Osteoblast (primary cell): ENCODE data around the gene RETREG3. TPM values are rescaled to one million over a fixed set of nuclear protein-coding genes. Genes with fewer than 3 reads are reported as not detected.

Experiments used
- DNase-seq: peaks from one replicate; pipeline ENCODE4 v3.0.0; 2011; ENCODE audit warnings: low spot score, mixed read lengths; ENCODE audit not compliant: insufficient read length; ENCODE audit errors: missing footprints
- H2AFZ ChIP-seq: 2 replicates; pipeline ENCODE4 v1.6.0; 2011; ENCODE audit warnings: mild to moderate bottlenecking, low read length
- H3K27ac ChIP-seq: 2 replicates; pipeline ENCODE4 v1.5.1; 2011; ENCODE audit warnings: mild to moderate bottlenecking, low read depth, low read length, moderate library complexity
- H3K27me3 ChIP-seq: 2 replicates; pipeline ENCODE4 v1.6.0; 2012; ENCODE audit warnings: mild to moderate bottlenecking, control low read depth, inconsistent platforms, low read length, moderate library complexity; ENCODE audit not compliant: insufficient read depth
- H3K36me3 ChIP-seq: 2 replicates; pipeline ENCODE4 v1.5.1; 2011; ENCODE audit warnings: mild to moderate bottlenecking, low read length, control low read depth, moderate library complexity; ENCODE audit not compliant: insufficient read depth
- H3K4me1 ChIP-seq: 2 replicates; pipeline ENCODE4 v1.5.1; 2011; ENCODE audit warnings: mild to moderate bottlenecking, low read length, control low read depth, moderate library complexity; ENCODE audit not compliant: insufficient read depth
- H3K4me2 ChIP-seq: 2 replicates; pipeline ENCODE4 v1.6.0; 2011; ENCODE audit warnings: mild to moderate bottlenecking, low read length; ENCODE audit not compliant: insufficient read depth
- H3K4me3 ChIP-seq: fragments of 200-600 bp; sonication (generic); 3 replicates; pipeline ENCODE4 v1.5.1; 2012; ENCODE audit warnings: mild to moderate bottlenecking, low read length, inconsistent platforms; ENCODE audit not compliant: insufficient read depth
- H3K79me2 ChIP-seq: 2 replicates; pipeline ENCODE4 v1.6.0; 2012; ENCODE audit warnings: mild to moderate bottlenecking, low read length, control low read depth, inconsistent platforms; ENCODE audit not compliant: insufficient read depth
- H3K9me3 ChIP-seq: 2 replicates; pipeline ENCODE4 v1.5.1; 2011; ENCODE audit warnings: low read depth, low read length, control low read depth
- H4K20me1 ChIP-seq: 2 replicates; pipeline ENCODE4 v1.6.0; 2012; ENCODE audit warnings: mild to moderate bottlenecking, low read length, control low read depth; ENCODE audit not compliant: insufficient read depth
- total RNA-seq: library from RNA; depleted of rRNA; stranded (reverse); fragments of >200 nt; gene quantifications from 2 replicates; pipeline ENCODE4 v1.2.3, GENCODE V29; 2012
- TF ChIP-seq, protein P1 (sequence below): IDR thresholded peaks from 2 replicates; pipeline ENCODE4 v1.5.1; 2011; ENCODE audit warnings: mild to moderate bottlenecking, low read depth, low read length, moderate library complexity; ENCODE audit errors: extremely low read depth

RETREG3 gene
- total RNA-seq, 1 donor: 90.1 TPM

DNA sequence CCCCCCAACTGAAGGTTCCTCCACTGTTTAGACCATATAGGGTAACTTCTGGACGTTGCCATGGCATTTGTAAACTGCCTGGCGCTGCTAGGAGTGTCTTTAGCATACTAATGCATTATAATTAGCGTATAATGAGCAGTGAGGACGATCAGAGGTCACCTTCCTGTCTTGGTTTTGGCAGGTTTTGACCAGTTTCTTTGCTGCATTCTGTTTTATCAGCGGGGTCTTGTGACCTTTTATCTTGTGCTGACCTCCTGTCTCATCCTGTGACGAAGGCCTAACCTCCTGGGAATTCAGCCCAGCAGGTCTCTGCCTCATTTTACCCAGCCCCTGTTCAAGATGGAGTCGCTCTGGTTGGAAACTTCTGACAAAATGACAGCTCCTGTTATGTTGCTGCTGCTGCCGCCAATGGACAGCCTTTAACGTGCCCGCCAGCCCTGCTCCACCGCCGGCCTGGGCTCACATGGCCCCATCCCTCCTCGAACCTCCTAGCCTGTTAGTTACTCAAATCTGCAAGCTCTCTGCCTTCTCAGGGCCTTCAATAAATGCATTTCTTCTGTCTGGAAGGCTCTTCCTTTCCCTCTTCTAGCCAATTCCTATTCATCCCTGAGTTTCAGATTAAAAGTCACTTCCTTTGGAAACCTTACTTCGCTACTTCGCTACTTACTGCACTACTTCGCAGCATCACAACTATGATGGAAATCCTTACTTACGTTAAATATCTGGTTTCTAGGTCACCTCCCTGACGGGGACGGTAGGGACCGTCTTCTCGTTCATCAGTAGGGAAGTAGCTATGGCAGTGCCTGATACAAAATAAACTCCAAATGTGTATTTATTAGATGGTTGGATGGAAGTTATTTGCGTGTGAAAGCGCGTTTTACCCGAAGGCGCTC lies 73.8 kb downstream of the RETREG3 start:
- peak overlapping the region; percentile 72 for H2AFZ ChIP-seq
- H3K27me3 ChIP-seq: no peaks in the 10 kb centered on the region
- peaks cover 13% of the 10 kb centered on the region for H3K36me3 ChIP-seq
- H3K4me3 ChIP-seq: peak overlapping the region; percentile 88
- DNase-seq: peak; percentile 11
- peaks cover 17% of the 10 kb centered on the region for H3K4me1 ChIP-seq
- peaks cover 10% of the 10 kb centered on the region for H4K20me1 ChIP-seq
- H3K79me2 ChIP-seq: peaks cover 25% of the 10 kb centered on the region
- peak overlapping the region; percentile 99 for H3K4me2 ChIP-seq
- H3K9me3 ChIP-seq: no peaks in the 10 kb centered on the region
- H3K27ac ChIP-seq: peak overlapping the region; percentile 77
- TF ChIP-seq, protein P1, sequence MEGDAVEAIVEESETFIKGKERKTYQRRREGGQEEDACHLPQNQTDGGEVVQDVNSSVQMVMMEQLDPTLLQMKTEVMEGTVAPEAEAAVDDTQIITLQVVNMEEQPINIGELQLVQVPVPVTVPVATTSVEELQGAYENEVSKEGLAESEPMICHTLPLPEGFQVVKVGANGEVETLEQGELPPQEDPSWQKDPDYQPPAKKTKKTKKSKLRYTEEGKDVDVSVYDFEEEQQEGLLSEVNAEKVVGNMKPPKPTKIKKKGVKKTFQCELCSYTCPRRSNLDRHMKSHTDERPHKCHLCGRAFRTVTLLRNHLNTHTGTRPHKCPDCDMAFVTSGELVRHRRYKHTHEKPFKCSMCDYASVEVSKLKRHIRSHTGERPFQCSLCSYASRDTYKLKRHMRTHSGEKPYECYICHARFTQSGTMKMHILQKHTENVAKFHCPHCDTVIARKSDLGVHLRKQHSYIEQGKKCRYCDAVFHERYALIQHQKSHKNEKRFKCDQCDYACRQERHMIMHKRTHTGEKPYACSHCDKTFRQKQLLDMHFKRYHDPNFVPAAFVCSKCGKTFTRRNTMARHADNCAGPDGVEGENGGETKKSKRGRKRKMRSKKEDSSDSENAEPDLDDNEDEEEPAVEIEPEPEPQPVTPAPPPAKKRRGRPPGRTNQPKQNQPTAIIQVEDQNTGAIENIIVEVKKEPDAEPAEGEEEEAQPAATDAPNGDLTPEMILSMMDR: no peak

DNA sequence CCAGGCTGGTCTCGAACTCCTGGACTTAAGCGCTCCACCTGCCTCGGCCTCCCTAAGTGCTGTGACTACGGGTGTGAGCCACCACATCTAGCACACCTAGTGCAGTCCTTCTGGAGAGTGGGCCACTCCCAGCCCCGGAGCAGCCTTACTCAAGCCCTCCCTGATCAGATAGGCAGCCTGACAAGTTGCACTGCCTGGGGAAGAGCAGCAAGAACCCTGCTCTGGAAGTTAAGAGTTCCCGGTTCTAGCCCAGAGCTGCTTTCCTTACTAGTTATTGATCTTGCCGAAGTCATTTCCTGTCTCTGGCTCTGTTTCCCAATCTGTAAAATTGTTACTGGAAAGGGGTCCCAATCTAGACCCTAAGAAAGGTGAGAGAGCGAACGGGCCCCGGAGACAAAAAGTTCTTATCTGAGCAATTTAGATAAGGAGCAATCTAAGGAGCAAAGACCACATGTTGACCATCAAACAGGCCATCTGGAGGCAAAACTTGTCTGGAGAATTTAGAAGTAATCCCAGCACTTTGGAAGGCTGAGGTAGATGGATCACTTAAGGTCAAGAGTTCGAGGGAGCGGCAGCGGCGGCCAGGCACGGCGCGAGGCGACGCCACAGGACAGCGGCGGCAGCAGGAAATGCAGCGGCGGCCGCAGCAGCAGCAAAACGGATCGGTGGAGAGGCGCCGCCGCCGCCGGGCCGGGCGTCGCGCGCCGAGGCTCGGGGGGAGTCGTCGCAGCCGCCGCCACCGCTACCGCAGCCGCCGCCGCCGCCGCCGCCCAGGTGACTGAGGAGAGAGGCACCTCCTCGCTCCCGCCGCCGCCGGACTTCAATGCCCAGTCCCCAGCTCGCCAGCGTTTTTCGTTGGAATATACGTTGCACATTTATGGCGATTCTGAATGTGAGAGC lies 77.5 kb downstream of the RETREG3 start:
- H3K27ac ChIP-seq: peak overlapping the region; percentile 25
- peaks cover 16% of the 10 kb centered on the region for H3K4me1 ChIP-seq
- H3K4me2 ChIP-seq: peak overlapping the region; percentile 85
- peak overlapping the region; percentile 75 for H3K4me3 ChIP-seq
- TF ChIP-seq, protein P1: peak; percentile 28
- peak overlapping the region; percentile 70 for H2AFZ ChIP-seq
- H3K36me3 ChIP-seq: no peaks in the 10 kb centered on the region
- H4K20me1 ChIP-seq: no peaks in the 10 kb centered on the region
- H3K79me2 ChIP-seq: peaks cover 7% of the 10 kb centered on the region
- DNase-seq: peak; percentile 92
- H3K27me3 ChIP-seq: no peaks in the 10 kb centered on the region
- H3K9me3 ChIP-seq: no peaks in the 10 kb centered on the region

DNA sequence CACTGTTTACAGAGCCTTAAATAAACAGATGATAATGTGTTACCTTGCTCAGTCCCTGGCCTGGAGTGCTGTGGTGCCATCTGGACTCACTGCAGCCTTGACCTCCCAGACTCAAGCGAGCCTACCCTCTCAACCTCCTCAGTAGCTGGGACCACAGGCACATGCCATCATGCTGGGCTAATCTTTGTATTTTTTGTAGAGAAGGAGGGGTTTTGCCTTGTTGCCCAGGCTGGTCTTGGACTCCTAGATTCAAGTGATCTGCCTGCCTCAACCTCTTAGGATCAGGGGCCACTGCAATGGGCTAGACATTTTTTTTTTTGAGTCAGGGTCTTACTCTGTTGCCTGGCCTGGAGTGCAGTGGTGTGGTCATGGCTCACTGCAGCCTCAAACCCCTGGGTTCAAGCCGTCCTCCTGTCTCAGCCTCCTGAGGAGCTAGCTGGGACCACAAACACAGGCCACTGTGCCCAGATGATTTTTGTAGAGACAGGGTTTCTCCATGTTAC lies 78.2 kb downstream of the RETREG3 start:
- Histone ChIP-seq H3K27ac (no peak overlapping the region), H3K4me3 (no peak overlapping the region), H3K36me3 (no peaks in the 10 kb centered on the region), H3K9me3 (no peaks in the 10 kb centered on the region), H3K4me2 (no peak overlapping the region), H4K20me1 (no peaks in the 10 kb centered on the region), H2AFZ (no peak overlapping the region), H3K27me3 (no peaks in the 10 kb centered on the region), H3K79me2 (peaks cover 3% of the 10 kb centered on the region), H3K4me1 (peaks cover 20% of the 10 kb centered on the region)
- no peak for DNase-seq
- TF ChIP-seq, protein P1: no peak

Other genes starting within 250 kb of the RETREG3 start
- 197 and 206 TPM in 2 replicates for gene STAT3, start 220.9 kb downstream of the RETREG3 start, total RNA-seq
- gene CAVIN1, start 186.1 kb downstream of the RETREG3 start, total RNA-seq: 861 and 988 TPM in 2 replicates
- 52.5 and 53.9 TPM in 2 replicates for gene ATP6V0A1, start 150.5 kb downstream of the RETREG3 start, total RNA-seq
- 91.6 and 99.0 TPM in 2 replicates for gene NAGLU, start 73.1 kb downstream of the RETREG3 start, total RNA-seq
- 1.1 and 1.5 TPM in 2 replicates for gene HSD17B1, start 56.5 kb downstream of the RETREG3 start, total RNA-seq
- 13.0 and 13.4 TPM in 2 replicates for gene COASY, start 47.2 kb downstream of the RETREG3 start, total RNA-seq
- gene MLX, start 42.3 kb downstream of the RETREG3 start, total RNA-seq: 43.4 and 44.8 TPM in 2 replicates
- 1.8 TPM in 2 replicates for gene PSMC3IP, start 31.6 kb downstream of the RETREG3 start, total RNA-seq
- gene TUBG1, start 309 bp upstream of the RETREG3 start, total RNA-seq: 19.2 and 20.3 TPM in 2 replicates
- gene TUBG2, start 49.9 kb upstream of the RETREG3 start, total RNA-seq: 13.8 TPM in 2 replicates
- gene PLEKHH3, start 67.6 kb upstream of the RETREG3 start, total RNA-seq: 14.7 and 19.9 TPM in 2 replicates
- 0.59 and 2.2 TPM in 2 replicates for gene CCR10, start 72.5 kb upstream of the RETREG3 start, total RNA-seq
- 18.6 and 19.2 TPM in 2 replicates for gene CNTNAP1, start 73.2 kb upstream of the RETREG3 start, total RNA-seq
- 30.8 and 31.8 TPM in 2 replicates for gene EZH1, start 135.7 kb upstream of the RETREG3 start, total RNA-seq
- gene RAMP2, start 151.9 kb upstream of the RETREG3 start, total RNA-seq: not detected in 2 replicates
- gene VPS25, start 164.1 kb upstream of the RETREG3 start, total RNA-seq: 46.7 and 55.7 TPM in 2 replicates
- under 0.01 TPM in 1 of 2 replicates, not detected in the other for gene WNK4, start 171.2 kb upstream of the RETREG3 start, total RNA-seq
- 44.2 and 47.4 TPM in 2 replicates for gene COA3, start 189.3 kb upstream of the RETREG3 start, total RNA-seq
- gene CNTD1, start 189.5 kb upstream of the RETREG3 start, total RNA-seq: 0.88 TPM in 1 of 2 replicates, not detected in the other
- 94.8 and 104 TPM in 2 replicates for gene BECN1, start 214.9 kb upstream of the RETREG3 start, total RNA-seq
- 79.9 and 81.1 TPM in 2 replicates for gene PSME3, start 224.0 kb upstream of the RETREG3 start, total RNA-seq
- gene AOC2, start 235.2 kb upstream of the RETREG3 start, total RNA-seq: 0.72 and 0.88 TPM in 2 replicates
- gene AOC3, start 241.8 kb upstream of the RETREG3 start, total RNA-seq: under 0.01 TPM in 1 of 2 replicates, not detected in the other